HG03108 (cell line): ENCODE data around the gene MGA.
"Not testable (repeated sequence)": the region's sequence is repeated elsewhere in the genome, so short reads cannot be mapped to it uniquely, and the experiment has no call there.

Experiments
- ATAC-seq: cut with Tn5 transposase; IDR thresholded peaks from one replicate; pipeline ENCODE4 v1.9.1; 2021; ENCODE audit warnings: moderate library complexity; ENCODE audit not compliant: unreplicated experiment

MGA gene

DNA sequence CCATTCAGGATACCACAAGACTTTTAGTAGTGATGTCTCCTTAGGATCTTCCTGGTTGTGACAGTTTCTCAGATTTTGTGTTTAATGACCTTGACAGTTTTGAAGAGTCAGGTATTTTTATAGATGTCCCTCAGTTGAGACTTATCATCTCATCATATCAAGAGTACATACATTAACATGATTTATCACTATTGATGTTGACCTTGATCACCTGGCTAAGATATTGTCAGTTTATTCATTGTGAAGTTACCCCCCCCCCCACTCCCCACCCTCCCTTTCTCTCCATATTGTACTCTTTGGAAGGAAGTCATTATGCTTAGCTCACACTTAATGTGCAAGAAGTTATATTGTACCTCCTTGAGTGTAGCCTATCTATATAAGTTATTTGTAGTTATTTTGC, 42.9 kb downstream of the MGA start:
- ATAC-seq = no peak

DNA sequence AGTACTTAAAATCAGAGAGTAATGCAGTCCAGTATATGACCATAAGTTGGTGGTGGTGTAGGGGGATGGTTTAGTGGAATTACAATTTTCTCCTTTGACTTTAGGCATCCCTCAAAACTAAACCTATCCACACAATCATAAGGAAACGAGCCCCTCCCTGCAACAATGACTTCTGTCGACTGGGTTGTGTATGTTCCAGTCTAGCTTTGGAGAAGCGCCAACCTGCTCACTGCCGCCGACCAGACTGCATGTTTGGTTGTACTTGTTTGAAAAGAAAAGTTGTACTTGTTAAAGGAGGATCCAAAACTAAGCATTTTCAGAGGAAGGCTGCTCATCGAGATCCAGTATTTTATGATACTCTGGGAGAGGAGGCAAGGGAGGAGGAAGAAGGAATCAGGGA, 52.8 kb downstream of the MGA start:
- no peak for ATAC-seq

DNA sequence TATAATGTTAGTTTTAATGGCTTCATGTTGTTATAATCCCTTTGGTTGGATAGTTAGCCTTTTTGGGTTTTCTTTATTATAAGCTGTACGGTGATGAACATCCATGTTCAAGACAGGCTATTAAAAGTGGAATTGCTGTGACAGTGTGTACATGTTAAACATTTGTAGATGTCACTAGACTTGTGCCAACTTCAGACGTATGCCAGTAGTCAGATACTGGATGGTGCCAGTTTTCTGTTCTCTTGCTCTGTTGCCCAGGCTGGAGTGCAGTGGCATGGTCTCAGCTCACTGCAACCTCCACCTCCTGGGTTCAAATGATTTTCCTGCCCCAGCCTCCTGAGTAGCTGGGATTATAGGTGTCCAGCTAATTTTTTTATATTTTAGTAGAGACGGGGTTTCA, 54.1 kb downstream of the MGA start:
- ATAC-seq = no peak

DNA sequence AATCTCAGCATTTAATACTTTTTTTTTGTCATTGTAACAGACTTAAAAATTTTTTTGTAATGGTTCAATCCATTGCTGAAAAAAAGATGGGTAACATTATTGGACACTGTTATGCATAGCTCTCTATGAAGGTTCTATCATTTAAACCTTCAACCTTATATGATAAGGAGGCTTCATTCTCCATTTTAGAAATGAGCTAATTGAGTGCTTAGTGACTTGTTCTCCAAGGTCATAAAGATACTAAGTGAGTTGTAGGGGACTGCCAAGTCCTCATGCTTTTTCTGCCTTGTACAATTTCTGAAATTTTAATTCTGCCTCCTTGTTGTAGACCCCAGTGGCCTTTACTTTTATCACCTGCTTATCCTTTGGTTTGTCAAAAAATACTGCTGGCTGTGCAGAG, 56.7 kb downstream of the MGA start:
- no peak for ATAC-seq

GRCh38 chr15:41727143-41727542, 66.9 kb downstream of the MGA start:
- no peak for ATAC-seq

DNA sequence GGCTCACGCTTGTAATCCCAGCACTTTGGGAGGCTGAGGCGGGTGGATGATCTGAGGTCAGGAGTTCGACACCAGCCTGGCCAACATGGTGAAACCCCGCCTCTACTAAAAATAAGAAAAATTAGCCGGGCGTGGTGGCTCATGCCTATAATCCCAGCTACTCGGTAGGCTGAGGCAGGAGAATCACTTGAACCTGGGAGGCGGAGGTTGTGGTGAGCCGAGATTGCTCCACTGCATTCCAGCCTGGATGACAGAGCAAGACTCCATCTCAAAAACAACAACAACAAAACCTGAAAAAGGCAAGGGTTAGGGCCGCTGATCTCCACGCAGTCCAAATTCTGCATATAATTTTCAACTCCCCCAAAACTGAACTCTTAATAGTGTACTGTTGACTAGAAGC, 67.9 kb downstream of the MGA start:
- ATAC-seq = not testable (repeated sequence)

DNA sequence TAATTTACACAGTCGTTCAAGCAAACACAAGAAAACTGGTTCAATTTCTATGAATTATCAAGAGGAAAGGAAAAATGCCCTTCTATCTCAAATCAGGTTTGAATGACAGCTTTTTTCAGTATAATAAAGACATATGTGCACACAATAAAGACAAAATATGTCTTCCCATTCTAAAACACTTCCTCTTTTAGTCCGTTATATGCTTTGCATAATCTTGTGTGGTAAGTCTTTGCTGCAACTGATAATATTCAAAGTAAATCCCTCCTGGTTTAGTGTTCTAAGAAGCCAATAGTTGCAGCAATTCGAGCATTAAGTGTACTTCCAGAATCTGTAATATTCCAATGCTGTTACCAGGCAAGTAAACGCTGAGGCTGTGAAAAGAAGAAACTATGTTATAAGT, 70.3 kb downstream of the MGA start:
- no peak for ATAC-seq

GRCh38 chr15:41732483-41732882, 72.3 kb downstream of the MGA start:
- ATAC-seq = no peak

DNA sequence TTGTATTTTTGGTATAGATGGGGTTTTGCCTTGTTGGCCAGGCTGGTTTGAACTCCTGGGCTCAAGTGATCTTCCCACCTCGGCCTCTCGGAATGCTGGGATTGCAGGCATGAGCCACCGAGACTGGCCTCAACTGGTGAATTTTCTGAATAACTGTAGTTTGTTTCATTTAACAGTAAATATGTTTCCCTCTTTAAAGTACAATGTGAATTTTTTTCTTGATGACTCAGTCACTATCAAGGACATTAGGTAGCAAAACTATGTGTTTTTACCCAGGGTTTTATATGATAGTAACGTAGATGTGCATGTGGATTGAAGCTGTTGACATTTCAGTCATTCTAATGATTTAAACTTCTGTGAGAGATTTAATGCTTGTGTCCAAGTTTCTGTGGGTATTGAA, 73.9 kb downstream of the MGA start:
- no peak for ATAC-seq

DNA sequence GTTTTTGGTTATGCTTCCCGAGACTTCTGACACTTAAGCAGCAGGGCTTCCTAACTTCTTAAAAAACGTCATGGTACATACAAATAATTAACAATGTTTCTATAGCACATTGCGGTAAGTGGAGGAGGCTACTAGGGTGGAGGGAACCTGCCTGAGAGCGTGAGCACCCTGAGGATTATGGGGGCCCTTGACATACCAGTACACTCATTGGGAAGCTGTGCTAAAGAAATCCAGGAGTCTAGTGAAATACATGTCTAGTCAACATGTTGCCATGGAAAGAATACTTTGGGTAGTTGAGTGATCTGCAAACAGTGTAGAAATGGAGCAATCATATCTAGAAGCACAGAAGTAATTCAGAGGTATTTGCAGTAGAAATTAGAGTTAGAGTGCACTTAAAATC, 74.8 kb downstream of the MGA start:
- no peak for ATAC-seq

DNA sequence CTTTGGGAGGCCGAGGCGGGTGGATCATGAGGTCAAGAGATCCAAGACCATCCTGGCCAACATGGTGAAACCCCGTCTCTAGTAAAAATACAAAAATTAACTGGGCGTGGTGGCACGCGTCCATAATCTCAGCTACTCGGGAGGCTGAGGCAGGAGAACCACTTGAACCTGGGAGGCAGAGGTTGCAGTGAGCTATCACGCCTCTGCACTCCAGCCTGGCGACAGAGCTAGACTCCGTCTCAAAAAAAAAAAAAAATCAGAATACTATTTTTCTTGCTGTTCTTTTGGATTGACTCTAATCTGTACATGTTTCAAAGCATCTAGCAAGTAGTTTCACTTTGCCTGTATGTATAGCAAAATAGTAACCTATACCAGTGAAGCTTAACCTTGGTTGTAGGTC, 75.3 kb downstream of the MGA start:
- not testable (repeated sequence) for ATAC-seq

GRCh38 chr15:41746802-41747201, 86.6 kb downstream of the MGA start:
- no peak for ATAC-seq

GRCh38 chr15:41756198-41756597, 96.0 kb downstream of the MGA start:
- ATAC-seq = no peak

GRCh38 chr15:41772720-41773331, 112.6 kb downstream of the MGA start:
- no peak for ATAC-seq

DNA sequence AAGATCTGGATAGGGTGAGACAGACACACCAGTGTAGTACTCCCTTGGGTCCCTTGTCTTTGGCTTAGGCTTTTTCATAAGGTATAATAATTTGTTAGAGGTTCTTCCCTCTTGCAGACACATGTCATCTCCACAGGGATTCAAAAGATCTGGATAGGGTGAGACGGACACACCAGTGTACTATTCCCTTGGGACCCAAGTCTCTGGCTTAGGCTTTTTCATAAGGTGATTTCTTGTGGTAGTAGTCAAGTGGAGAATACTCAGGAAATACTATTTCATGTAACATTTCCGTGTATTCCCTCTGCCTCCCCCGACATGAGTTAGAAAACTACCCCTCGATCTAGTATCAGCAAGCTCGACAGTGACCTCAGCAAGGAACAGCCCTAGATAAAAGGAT, 113.1 kb downstream of the MGA start:
- no peak for ATAC-seq

DNA sequence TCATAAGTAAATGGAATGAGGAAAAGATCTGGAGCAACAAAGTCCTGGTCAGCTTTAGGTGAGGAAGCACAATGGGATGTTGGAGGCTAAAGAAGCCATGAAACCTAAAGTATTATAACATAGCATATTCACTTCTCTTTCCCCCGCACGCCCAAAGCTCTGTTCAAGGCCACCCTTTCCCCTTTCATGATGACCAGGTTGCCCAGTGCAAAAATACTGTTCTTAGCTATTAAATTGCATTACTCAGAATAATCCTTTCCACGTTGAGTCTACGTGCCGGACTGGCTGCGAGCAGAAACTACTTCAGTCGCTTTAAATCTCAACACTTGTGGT, 113.5 kb downstream of the MGA start:
- ATAC-seq = no peak

DNA sequence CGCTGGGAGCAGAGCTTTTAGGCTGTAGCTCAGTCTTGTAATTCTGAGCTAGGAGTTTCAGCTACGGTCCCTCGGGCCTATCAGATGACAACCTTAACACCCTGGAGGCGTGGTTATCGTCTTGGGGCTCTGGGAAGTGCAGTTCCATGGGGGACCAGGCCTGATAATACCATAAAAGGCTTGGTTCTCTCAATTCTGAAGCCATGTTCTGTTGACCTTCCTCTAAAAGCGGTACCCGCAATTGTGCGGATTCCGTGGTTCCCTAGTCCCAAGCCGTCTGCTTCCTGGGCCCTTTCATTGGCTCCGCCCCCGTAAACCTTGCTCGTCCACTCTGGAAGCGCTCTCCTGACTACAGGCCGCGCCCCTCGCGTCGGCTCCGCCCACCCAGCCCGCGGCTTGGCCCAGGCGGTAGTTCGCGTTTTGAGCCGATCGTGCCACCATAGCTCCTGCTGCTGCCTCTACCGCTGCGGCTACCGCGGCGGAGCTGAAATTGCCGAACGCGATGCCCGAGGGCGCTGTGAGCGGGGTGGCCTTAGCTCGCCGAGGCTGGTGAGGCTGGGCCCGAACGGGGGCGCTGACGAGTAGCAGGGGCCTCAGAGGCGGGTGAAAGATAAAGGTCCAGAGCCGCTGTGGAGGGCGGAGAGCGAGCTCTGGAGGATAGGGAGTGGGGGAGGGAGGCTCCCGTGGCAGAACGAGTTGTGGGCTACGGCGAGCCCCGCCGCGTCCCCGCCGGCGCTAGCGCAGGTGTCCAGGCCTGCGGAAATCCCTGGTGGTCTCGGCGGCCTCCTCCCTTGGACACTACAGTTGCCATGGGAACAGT, 114.1 kb downstream of the MGA start, which contains the start of gene MAPKBP1:
Gene MAPKBP1, plus strand, starts transcription at position 423 of the 820 bp plus-strand sequence. CDS start 792 bp downstream, outside the sequence.
- peak; percentile 78 for ATAC-seq

DNA sequence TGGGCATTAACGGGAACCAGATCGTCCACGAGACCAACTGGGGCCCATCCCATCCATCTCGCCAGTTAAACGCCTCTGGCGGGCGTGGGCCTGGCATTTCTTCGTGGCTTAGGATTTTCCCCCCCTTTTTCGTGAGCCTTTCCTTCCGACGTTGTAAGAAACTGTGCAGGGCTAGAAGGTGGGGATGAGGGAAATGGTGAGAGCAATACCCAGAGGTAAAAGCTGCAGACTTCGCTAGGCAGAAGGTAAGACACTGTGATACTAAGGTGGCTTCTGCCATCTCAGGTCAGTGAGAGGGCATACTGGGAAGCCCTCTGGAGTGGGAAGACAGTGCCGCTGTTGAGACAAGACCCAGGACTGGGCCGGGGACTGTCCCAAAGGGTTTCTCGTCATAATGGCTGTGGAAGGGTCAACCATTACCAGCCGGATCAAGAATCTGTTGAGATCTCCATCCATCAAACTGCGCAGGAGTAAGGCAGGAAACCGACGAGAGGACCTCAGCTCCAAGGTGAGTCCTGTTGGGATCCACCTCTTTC, 114.7 kb downstream of the MGA start:
- no peak for ATAC-seq

DNA sequence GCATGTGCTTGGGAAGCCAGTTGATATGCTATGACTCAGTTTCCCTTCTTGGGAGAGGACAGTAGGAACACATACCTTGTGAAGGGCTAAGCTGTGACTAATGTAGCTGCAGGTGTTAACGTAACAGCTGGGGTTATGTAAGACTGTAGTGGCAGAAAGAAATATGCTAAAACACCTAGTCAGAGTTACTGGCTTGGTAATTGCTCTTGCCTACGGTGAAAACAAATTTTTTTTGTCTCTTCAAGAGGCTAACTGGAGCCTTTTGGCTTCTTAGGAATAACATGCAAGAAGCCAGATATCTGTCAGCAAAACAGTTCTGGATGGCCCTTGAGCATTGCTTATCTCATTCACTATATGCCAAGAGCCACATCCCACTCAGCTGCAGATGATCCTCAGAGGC, 115.4 kb downstream of the MGA start:
- no peak for ATAC-seq

DNA sequence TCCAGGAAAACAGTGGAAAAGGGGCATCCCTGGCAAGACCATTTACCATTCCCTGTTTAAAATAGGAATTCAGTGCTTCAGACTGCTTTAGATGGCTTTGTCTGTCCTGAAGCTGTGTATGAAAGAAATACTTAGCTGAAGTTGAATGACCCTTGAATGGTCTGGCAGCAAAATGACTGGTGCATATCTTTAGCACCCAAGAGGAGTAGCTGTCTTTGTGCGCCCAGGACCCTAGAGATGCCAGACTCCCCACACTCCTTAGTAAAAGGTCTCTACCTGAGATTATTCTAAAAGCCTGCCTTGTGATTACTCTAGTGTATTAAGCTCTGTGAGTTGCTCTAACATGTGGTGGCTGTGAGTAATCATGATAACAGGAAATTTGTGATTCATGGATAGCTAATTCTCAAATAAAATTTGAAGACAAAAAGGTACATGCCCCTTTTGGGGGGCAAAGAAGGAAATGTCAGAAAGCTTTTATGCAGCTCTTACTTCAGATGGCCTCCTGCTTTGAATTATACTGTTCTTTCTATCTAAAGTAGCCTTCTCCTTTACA, 117.3 kb downstream of the MGA start:
- no peak for ATAC-seq

DNA sequence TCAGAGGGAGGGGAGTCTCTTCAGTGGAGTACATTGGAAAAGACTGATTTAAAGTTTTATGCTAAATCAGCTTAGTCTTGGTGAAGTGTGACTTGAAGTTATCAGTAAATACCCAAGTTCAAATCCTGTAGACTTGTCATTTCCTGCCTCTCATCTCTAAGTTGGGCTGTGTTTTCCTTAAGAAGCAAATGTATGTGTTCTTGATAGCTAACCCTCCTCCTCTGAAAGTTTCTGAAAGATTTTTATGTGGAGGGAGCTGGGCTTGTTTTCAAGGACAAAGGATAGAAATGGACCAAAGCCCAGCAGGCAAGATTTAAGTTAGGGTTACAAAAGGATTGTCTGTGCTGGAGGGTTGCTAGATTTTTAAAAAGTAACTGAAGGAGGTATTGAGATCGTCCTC, 118.3 kb downstream of the MGA start:
- no peak for ATAC-seq

- ATAC-seq = no peak
Observed at GRCh38 chr15:41779662-41780157, 119.5 kb downstream of the MGA start.
